ENCODE results near the gene LRP5. TPM values are rescaled to one million over a fixed set of nuclear protein-coding genes. Genes with fewer than 3 reads are reported as not detected.

The LRP5 gene
- total RNA-seq, 2 experiments from 2014 or later: 22.3 to 23.3 TPM

DNA sequence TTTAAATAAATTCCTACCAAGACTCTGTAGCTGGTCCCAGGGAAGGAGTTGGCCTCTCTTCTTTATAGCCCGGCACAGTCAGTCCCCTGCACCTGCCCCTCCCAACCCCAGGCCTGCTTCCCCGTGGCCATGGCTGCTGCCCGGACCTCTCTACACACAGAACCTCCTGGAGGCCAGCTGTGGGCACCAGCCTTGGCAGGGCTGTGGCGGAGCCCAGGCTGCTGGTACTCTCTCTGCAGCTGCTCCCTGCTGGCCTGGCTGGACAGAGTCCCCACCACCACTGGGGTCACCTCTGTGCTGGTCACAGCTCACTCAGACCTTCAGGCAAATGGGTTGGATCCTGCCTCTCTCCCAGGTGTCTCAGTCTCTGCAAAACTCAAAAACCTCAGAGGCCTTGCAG is 69.3 kb downstream of the LRP5 start:
- POLR2A ChIA-PET: no interaction called here
- H3K4me3 Mint-ChIP-seq: no peak overlapping the region
- H3K4me1 Mint-ChIP-seq: peaks cover 32% of the 10 kb centered on the region
- peak overlapping the region; percentile 74 for H3K27ac Mint-ChIP-seq
- H3K27me3 Mint-ChIP-seq: no peaks in the 10 kb centered on the region
- H3K36me3 Mint-ChIP-seq: no peaks in the 10 kb centered on the region
- ATAC-seq (ENCODE audit: low read depth) (no peak), DNase-seq (no peak)
- no peaks in the 10 kb centered on the region for H3K9me3 Mint-ChIP-seq

DNA sequence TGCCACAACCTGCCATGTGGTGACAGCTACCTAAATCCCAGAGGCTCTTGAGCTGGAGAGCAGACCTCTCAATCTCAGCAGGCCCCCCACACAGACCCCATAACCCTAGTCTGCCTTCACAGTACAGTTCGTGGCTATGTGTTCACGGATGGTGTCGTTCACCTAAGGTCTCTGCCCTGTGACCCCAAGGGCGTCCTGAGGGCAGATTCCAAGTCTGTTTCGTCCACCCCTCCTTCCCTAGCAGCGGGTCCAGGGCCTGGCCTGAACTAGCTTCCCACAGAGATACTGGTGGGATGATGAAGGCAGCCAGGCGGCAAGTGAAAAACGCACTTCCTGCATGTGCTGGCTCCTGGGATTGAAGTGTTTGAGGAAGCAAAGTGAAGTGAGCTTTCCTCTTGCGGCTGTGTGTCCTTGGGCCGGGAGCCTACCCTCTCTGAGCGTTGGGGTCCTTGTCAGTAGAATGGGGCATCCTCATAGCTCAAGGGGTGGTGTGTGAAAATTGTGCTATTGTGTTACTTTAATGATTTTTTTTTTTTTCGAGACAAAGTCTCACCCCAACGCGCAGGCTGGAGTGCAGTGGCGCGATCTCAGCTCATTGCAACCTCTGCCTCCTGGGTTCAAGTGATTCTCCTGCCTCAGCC is 70.1 kb downstream of the LRP5 start:
- Mint-ChIP-seq H3K4me3 (no peak overlapping the region), H3K9me3 (no peaks in the 10 kb centered on the region)
- POLR2A ChIA-PET: no interaction called here

DNA sequence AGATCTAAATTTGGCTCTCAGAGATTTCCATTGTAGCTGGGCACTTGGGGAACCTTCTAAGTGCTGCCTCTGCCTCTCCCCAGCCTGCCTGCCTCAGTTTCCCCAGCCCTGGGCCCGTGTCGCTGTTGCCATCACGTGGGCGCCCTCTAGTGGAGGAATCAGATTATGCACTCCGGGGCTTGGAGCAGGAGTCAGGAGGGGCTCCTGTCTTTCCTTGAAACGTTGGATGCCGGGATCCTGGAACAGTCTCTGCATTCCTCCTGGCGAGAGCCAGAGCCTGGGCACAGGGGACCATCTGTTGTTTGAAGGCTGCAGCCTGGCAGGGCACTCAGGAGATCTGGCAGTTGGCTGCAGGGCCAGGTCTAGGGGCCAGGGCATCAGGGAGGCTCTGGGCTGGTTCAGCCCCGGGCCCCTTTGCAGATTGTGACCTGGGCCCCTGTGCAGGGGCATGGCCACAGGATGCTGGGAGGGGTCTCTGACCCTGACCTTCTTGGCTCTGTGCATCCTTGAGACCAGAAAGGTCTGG is 71.6 kb downstream of the LRP5 start:
- no peaks in the 10 kb centered on the region for H3K27me3 Mint-ChIP-seq
- no peaks in the 10 kb centered on the region for H3K36me3 Mint-ChIP-seq
- DNase-seq: peak; percentile 74
- peak; percentile 19 for ATAC-seq (ENCODE audit: low read depth)
- H3K27ac Mint-ChIP-seq: peak overlapping the region; percentile 68
- peaks cover 32% of the 10 kb centered on the region for H3K4me1 Mint-ChIP-seq
- H3K4me3 Mint-ChIP-seq: no peak overlapping the region
- POLR2A ChIA-PET: no interaction called here
- no peaks in the 10 kb centered on the region for H3K9me3 Mint-ChIP-seq

More for the DNA sequence above, 70.1 kb downstream of the LRP5 start:
- Mint-ChIP-seq H3K27ac (peak overlapping the region; percentile 74), H3K4me1 (peaks cover 32% of the 10 kb centered on the region), H3K36me3 (no peaks in the 10 kb centered on the region), H3K27me3 (no peaks in the 10 kb centered on the region)
- DNase-seq (no peak), ATAC-seq (ENCODE audit: low read depth) (no peak)

DNA sequence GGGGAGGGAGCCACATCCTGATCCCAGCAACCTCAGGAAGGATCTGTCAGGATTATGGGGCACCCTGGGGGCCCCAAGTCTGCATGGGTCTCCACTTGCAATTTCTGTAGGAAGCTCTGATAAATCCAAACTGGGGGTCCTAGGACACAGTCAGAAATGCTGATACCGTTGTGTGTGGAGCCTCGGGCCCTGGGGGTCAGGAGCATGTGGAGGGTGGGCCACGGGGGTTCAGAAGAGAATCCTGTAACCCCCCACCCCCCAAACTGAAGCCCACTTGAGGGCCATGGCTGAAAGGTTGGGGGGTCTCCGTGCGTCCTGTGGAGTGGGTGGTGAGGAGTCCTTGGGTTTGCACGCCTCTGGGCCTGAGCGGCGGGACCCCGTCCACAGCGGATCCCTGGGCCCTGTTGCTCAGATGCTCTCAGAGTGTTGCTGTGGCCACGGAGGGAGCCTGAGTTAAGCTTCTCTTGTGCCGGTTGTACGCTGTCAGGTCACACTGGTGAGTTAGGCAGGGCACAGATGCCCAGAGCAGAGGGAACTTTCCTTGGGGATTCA is 72.2 kb downstream of the LRP5 start:
- no peak overlapping the region for H3K27ac Mint-ChIP-seq
- H3K36me3 Mint-ChIP-seq: no peaks in the 10 kb centered on the region

DNA sequence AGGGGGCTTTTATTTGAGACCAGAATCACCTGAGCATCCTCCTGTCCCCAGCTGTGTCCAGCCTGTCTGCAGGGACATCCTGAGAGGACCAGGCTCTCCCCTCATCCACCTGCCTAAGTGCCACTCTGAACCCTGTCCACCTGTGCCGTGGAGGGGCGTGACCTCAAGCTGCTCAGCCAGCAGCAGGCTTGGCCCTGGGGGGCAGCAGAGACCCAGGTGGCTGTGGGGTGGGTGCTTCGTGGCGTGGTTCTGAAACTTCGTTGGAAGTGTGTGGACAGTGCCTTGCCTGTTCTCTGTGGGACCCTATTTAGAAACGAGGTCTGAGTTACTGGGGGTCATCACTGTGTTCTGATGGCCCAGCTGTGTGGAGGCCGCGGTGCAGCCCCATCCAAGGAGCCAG is 72.7 kb downstream of the LRP5 start:
- POLR2A ChIA-PET: no interaction called here
- no peak overlapping the region for H3K4me3 Mint-ChIP-seq
- DNase-seq: no peak
- H3K36me3 Mint-ChIP-seq: no peaks in the 10 kb centered on the region
- H3K27me3 Mint-ChIP-seq: no peaks in the 10 kb centered on the region
- H3K27ac Mint-ChIP-seq: no peak overlapping the region
- no peaks in the 10 kb centered on the region for H3K9me3 Mint-ChIP-seq
- ATAC-seq (ENCODE audit: low read depth): no peak
- H3K4me1 Mint-ChIP-seq: peaks cover 23% of the 10 kb centered on the region

More for the DNA sequence above, 72.2 kb downstream of the LRP5 start:
- no peak overlapping the region for H3K4me3 Mint-ChIP-seq
- ATAC-seq (ENCODE audit: low read depth) (no peak), DNase-seq (no peak)
- peaks cover 28% of the 10 kb centered on the region for H3K4me1 Mint-ChIP-seq
- H3K27me3 Mint-ChIP-seq: no peaks in the 10 kb centered on the region
- POLR2A ChIA-PET: no interaction called here
- no peaks in the 10 kb centered on the region for H3K9me3 Mint-ChIP-seq

DNA sequence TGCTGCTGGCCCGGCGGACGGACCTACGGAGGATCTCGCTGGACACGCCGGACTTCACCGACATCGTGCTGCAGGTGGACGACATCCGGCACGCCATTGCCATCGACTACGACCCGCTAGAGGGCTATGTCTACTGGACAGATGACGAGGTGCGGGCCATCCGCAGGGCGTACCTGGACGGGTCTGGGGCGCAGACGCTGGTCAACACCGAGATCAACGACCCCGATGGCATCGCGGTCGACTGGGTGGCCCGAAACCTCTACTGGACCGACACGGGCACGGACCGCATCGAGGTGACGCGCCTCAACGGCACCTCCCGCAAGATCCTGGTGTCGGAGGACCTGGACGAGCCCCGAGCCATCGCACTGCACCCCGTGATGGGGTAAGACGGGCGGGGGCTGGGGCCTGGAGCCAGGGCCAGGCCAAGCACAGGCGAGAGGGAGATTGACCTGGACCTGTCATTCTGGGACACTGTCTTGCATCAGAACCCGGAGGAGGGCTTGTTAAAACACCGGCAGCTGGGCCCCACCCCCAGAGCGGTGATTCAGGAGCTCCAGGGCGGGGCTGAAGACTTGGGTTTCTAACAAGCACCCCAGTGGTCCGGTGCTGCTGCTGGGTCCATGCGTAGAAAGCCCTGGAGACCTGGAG is 74.1 kb downstream of the LRP5 start:
- POLR2A ChIA-PET: no interaction called here
- no peaks in the 10 kb centered on the region for H3K9me3 Mint-ChIP-seq
- no peak for ATAC-seq (ENCODE audit: low read depth)
- no peaks in the 10 kb centered on the region for H3K36me3 Mint-ChIP-seq
- H3K27ac Mint-ChIP-seq: no peak overlapping the region
- no peak overlapping the region for H3K4me3 Mint-ChIP-seq
- DNase-seq: no peak
- no peaks in the 10 kb centered on the region for H3K27me3 Mint-ChIP-seq
- H3K4me1 Mint-ChIP-seq: peaks cover 10% of the 10 kb centered on the region

DNA sequence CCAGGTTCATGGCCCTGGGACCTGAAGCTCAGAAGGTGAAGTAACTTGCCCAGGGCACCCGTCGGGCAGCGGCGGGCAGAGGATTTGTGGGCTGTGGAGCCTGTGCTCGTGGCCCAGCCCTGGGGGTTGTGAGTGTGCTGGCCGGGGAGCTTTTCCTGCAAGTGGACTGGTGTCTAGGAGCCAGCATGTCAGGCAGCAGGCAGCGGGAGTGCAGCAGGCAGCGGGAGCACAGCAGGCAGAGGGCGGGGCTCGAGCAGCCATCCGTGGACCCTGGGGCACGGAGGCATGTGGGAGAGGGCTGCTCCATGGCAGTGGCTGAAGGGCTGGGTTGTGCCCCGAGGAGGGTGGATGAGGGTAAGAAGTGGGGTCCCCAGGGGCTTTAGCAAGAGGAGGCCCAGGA is 75.4 kb downstream of the LRP5 start:
- H3K27me3 Mint-ChIP-seq: no peaks in the 10 kb centered on the region
- ATAC-seq (ENCODE audit: low read depth): no peak
- DNase-seq: no peak
- POLR2A ChIA-PET: interaction anchor here (0.5 kb wide), 1 partner anchor 69 kb away, joined by 4 read pairs; no protein-coding TSS in a partner anchor
- H3K4me3 Mint-ChIP-seq: no peak overlapping the region
- H3K9me3 Mint-ChIP-seq: no peaks in the 10 kb centered on the region
- H3K36me3 Mint-ChIP-seq: peaks cover 2% of the 10 kb centered on the region
- no peak overlapping the region for H3K27ac Mint-ChIP-seq
- H3K4me1 Mint-ChIP-seq: no peaks in the 10 kb centered on the region

DNA sequence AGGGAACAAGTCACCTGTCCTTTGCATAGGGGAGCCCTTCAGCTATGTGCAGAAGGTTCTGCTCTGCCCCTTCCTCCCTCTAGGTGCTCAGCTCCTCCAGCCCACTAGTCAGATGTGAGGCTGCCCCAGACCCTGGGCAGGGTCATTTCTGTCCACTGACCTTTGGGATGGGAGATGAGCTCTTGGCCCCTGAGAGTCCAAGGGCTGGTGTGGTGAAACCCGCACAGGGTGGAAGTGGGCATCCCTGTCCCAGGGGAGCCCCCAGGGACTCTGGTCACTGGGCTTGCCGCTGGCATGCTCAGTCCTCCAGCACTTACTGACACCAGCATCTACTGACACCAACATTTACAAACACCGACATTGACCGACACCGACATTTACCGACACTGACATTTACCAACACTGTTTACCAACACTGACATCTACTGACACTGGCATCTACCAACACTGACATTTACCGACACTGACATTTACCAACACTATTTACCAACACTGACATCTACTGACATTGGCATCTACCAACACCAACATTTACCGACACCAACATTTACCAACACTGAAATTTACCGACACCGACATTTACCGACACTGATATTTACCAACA is 76.3 kb downstream of the LRP5 start:
- Mint-ChIP-seq H3K36me3 (peaks cover 2% of the 10 kb centered on the region), H3K9me3 (no peaks in the 10 kb centered on the region), H3K27me3 (no peaks in the 10 kb centered on the region), H3K4me3 (no peak overlapping the region), H3K4me1 (no peaks in the 10 kb centered on the region), H3K27ac (no peak overlapping the region)
- DNase-seq: no peak
- POLR2A ChIA-PET: no interaction called here
- ATAC-seq (ENCODE audit: low read depth): no peak

DNA sequence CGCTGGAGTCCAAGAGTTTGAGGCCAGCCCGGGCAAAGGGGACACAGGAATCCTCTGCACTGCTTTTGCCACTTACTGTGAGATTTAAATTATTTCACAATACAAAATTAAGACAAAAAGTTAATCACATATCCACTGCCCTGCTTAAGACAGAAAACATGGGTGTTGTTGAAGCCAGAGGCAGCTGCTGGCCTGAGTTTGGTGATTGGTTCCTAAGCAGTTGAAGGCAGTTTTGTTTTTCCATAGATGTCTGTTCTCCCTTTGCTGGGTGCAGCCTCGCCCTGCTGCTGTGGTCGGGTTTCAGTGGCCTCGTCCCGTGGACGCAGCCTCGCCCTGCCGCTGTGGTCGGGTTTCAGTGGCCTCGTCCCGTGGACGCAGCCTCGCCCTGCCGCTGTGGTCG is 77.9 kb downstream of the LRP5 start:
- Mint-ChIP-seq H3K4me3 (no peak overlapping the region), H3K9me3 (no peaks in the 10 kb centered on the region), H3K36me3 (peaks cover 2% of the 10 kb centered on the region), H3K27ac (no peak overlapping the region), H3K4me1 (no peaks in the 10 kb centered on the region), H3K27me3 (no peaks in the 10 kb centered on the region)
- DNase-seq: no peak
- POLR2A ChIA-PET: no interaction called here
- ATAC-seq (ENCODE audit: low read depth): no peak

GRCh38 chr11:68392822-68393221 is 80.4 kb downstream of the LRP5 start:
- Mint-ChIP-seq H3K27me3 (no peaks in the 10 kb centered on the region), H3K36me3 (peaks cover 2% of the 10 kb centered on the region), H3K27ac (no peak overlapping the region), H3K4me3 (no peak overlapping the region), H3K4me1 (peaks cover 2% of the 10 kb centered on the region), H3K9me3 (no peaks in the 10 kb centered on the region)
- DNase-seq: no peak
- POLR2A ChIA-PET: no interaction called here
- no peak for ATAC-seq (ENCODE audit: low read depth)

DNA sequence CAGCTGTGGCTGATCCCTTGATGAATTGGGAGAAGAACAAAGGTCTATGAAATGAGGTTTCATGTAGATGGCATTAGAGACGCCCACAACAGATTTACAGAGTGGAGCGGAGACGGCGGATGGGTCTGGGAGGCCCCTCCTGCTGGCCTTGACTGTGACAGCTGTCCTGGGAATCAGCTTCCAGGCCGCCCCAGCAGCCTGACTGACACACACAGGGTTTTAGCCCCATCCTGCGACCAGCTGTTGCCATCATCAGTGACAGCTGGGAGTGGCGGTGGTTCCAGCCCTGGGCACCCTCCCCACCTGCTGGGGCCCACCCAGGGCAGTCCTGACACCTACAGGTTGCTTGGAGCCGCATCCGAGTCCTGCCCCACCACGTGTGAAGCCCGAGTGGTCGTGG is 84.1 kb downstream of the LRP5 start:
- Mint-ChIP-seq H3K27ac (no peak overlapping the region), H3K4me3 (no peak overlapping the region), H3K4me1 (peaks cover 2% of the 10 kb centered on the region), H3K36me3 (peaks cover 2% of the 10 kb centered on the region), H3K27me3 (no peaks in the 10 kb centered on the region), H3K9me3 (no peaks in the 10 kb centered on the region)
- no peak for ATAC-seq (ENCODE audit: low read depth)
- POLR2A ChIA-PET: no interaction called here
- no peak for DNase-seq

GRCh38 chr11:68397256-68397655 is 84.9 kb downstream of the LRP5 start:
- POLR2A ChIA-PET: no interaction called here
- ATAC-seq (ENCODE audit: low read depth) (no peak), DNase-seq (no peak)
- Mint-ChIP-seq H3K4me3 (no peak overlapping the region), H3K27me3 (no peaks in the 10 kb centered on the region), H3K27ac (no peak overlapping the region), H3K36me3 (peaks cover 2% of the 10 kb centered on the region), H3K9me3 (no peaks in the 10 kb centered on the region), H3K4me1 (peaks cover 2% of the 10 kb centered on the region)

- DNase-seq (no peak), ATAC-seq (ENCODE audit: low read depth) (no peak)
- H3K4me1 Mint-ChIP-seq: peaks cover 2% of the 10 kb centered on the region
- no peaks in the 10 kb centered on the region for H3K27me3 Mint-ChIP-seq
- H3K9me3 Mint-ChIP-seq: no peaks in the 10 kb centered on the region
- no peak overlapping the region for H3K27ac Mint-ChIP-seq
- no peaks in the 10 kb centered on the region for H3K36me3 Mint-ChIP-seq
- POLR2A ChIA-PET: interaction anchor here (0.6 kb wide), 1 partner anchor 359 kb away, joined by 3 read pairs; no protein-coding TSS in a partner anchor
- H3K4me3 Mint-ChIP-seq: no peak overlapping the region
These were observed 86.8 kb downstream of the LRP5 start for GRCh38 chr11:68398995-68399851.
